NCI-H345 (cell line): Measurements from ENCODE around the gene NDUFA3.
"Not testable (repeated sequence)": the region's sequence is repeated elsewhere in the genome, so short reads cannot be mapped to it uniquely, and the experiment has no call there.

Experiments used
- DNase-seq: peaks from one replicate; lab custom pipeline; 2025; lab: John Stamatoyannopoulos, UW

NDUFA3 gene

GRCh38 chr19:54102421-54103169 is at the start of gene NDUFA3:
Gene NDUFA3 (plus strand): TSS chr19:54102855. CDS start chr19:54102879, 24 bp downstream.
- DNase-seq, result peak; percentile 96

- no peak for DNase-seq
These were observed 40.0 kb upstream of the NDUFA3 start for GRCh38 chr19:54062643-54063042.

- no peak for DNase-seq
These were observed 39.1 kb upstream of the NDUFA3 start, which contains the start of gene VSTM1 for GRCh38 chr19:54063350-54064116. Gene VSTM1 (minus strand): TSS chr19:54063897. CDS start chr19:54063777, 120 bp downstream.

- no peak for DNase-seq
These were observed 33.2 kb upstream of the NDUFA3 start for GRCh38 chr19:54069470-54069869.

- no peak for DNase-seq
These were observed 28.8 kb upstream of the NDUFA3 start for GRCh38 chr19:54073829-54074228.

- no peak for DNase-seq
These were observed 27.8 kb upstream of the NDUFA3 start for GRCh38 chr19:54074851-54075250.

GRCh38 chr19:54077334-54077733 is 25.3 kb upstream of the NDUFA3 start:
- no peak for DNase-seq

GRCh38 chr19:54081032-54081431 is 21.6 kb upstream of the NDUFA3 start, which contains the start of gene TARM1:
Gene TARM1 (minus strand): TSS chr19:54081365. CDS start chr19:54081340, 25 bp downstream.
- no peak for DNase-seq

- no peak for DNase-seq
These were observed 18.2 kb upstream of the NDUFA3 start for GRCh38 chr19:54084410-54084809.

- no peak for DNase-seq
These were observed 8.1 kb upstream of the NDUFA3 start for GRCh38 chr19:54094426-54095000.

GRCh38 chr19:54095136-54095858 is 7.4 kb upstream of the NDUFA3 start:
- DNase-seq, result no peak

- DNase-seq, result peak; percentile 24
These were observed 6.6 kb upstream of the NDUFA3 start for GRCh38 chr19:54095859-54096616.

- DNase-seq, result no peak
These were observed 6.0 kb upstream of the NDUFA3 start for GRCh38 chr19:54096617-54097106.

- no peak for DNase-seq
These were observed 3.3 kb upstream of the NDUFA3 start for GRCh38 chr19:54099190-54099902.

- DNase-seq, result not testable (repeated sequence)
These were observed 2.8 kb upstream of the NDUFA3 start for GRCh38 chr19:54099903-54100255.

GRCh38 chr19:54100561-54100960 is 2.1 kb upstream of the NDUFA3 start, which contains the start of gene OSCAR:
Gene OSCAR (minus strand): TSS chr19:54100803. CDS start chr19:54100792, 11 bp downstream.
- no peak for DNase-seq

- no peak for DNase-seq
These were observed 2.5 kb downstream of the NDUFA3 start for GRCh38 chr19:54104998-54105715.

- no peak for DNase-seq
These were observed 3.1 kb downstream of the NDUFA3 start for GRCh38 chr19:54105796-54106195.

- DNase-seq, result no peak
These were observed 4.1 kb downstream of the NDUFA3 start for GRCh38 chr19:54106716-54107115.
